Aorta (tissue), 5 donors: ENCODE results near the gene IFIH1. TPM values are rescaled to one million over a fixed set of nuclear protein-coding genes. Genes with fewer than 3 reads are reported as not detected.

Source experiments
- ATAC-seq: fragments of 200-7000 bp; cut with Tn5 transposase; one replicate; pipeline ENCODE4 v1.9.1; 2022; ENCODE audit warnings: moderate library complexity; ENCODE audit not compliant: low FRiP score
- DNase-seq, 2 donors: peaks; one replicate each; pipeline ENCODE4 v3.0.0-alpha.2; 2020
- H3K27ac ChIP-seq, 2 donors: one replicate each; pipeline ENCODE4 v1.5.1; 2013; ENCODE audit warnings: low read length in 2 of 2, mild to moderate bottlenecking in 2 of 2, moderate library complexity in 2 of 2, control low read depth in 1 of 2, inconsistent platforms in 1 of 2, low read depth in 1 of 2
- H3K27me3 ChIP-seq, 2 donors: one replicate each; pipeline ENCODE4 v1.6.1; 2013; ENCODE audit warnings: control low read depth in 1 of 2, low read length in 1 of 2, mild to moderate bottlenecking in 1 of 2, moderate library complexity in 1 of 2; ENCODE audit not compliant: insufficient read depth in 2 of 2, control insufficient read depth in 1 of 2
- H3K36me3 ChIP-seq, 2 donors: one replicate each; pipeline ENCODE4 v1.6.1; 2013; ENCODE audit warnings: control low read depth in 1 of 2, low read length in 1 of 2, mild to moderate bottlenecking in 1 of 2; ENCODE audit not compliant: insufficient read depth in 2 of 2, control insufficient read depth in 1 of 2
- H3K4me1 ChIP-seq, 2 donors: one replicate each; pipeline ENCODE4 v1.6.1; 2013; ENCODE audit warnings: low read length in 2 of 2, control low read depth in 1 of 2, mild to moderate bottlenecking in 1 of 2, moderate library complexity in 1 of 2; ENCODE audit not compliant: insufficient read depth in 2 of 2, control insufficient read depth in 1 of 2
- H3K4me3 ChIP-seq, 2 donors: one replicate each; pipeline ENCODE4 v1.5.1; 2013; ENCODE audit warnings: low read length in 2 of 2, control low read depth in 1 of 2, mild to moderate bottlenecking in 1 of 2
- H3K9me3 ChIP-seq: one replicate; pipeline ENCODE4 v1.6.1; 2013; ENCODE audit warnings: mild to moderate bottlenecking, low read length; ENCODE audit not compliant: control insufficient read depth
- WGBS, 2 donors: extraction: QIAGEN DNeasy Blood & Tissue Kit; methylation state at CpG; one replicate each; pipeline ENCODE4 v1.1.7; 2013; 5-methylcytosine and 5-hydroxymethylcytosine counted together
- intact Hi-C, 2 donors: fragments of 100-400 bp; cut with DNase I; formaldehyde crosslinking; loops; one replicate each; pipeline versions ENCODE4 v1.14.2 to v1.15.0; 2022
- polyA plus RNA-seq, 2 donors: library from polyadenylated mRNA; stranded (reverse); fragments of 200-250 nt; gene quantifications; one replicate each; pipeline ENCODE4 v1.2.3, GENCODE V29; 2013
- total RNA-seq, 2 donors: library from RNA; stranded (reverse); fragmentation: NEBNext Ultra II Directional; extraction: Animal tissue kit (Norgen Biotek cat#: 25700); gene quantifications; one replicate each; pipeline ENCODE4 v1.2.1, GENCODE V29; 2021
- donor health status: healthy with polysubstance abuse.
- donor health status: Bipolar disorder and iron deficiency.
- donor health status: DM: no; HTN: no; CAD: no.
- donor health status: DM: no; HTN: no; CAD: no.
- donor health status: DM: yes; HTN: yes; CAD: no.

Gene IFIH1
- total and polyA plus RNA-seq, 4 donors = 6.5 to 22.1 (median 12.6) TPM

- DNase-seq (no peak), ATAC-seq (no peak)
- WGBS, 2 donors = 84 to 90% methylated on average over 2 of the region's 2 CpGs
- Histone ChIP-seq H3K4me1 (no peaks in the 10 kb centered on the region), H3K27me3 (no peaks in the 10 kb centered on the region), H3K9me3 (no peaks in the 10 kb centered on the region), H3K36me3 (no peaks in the 10 kb centered on the region), H3K4me3 (no peak overlapping the region), H3K27ac (no peak overlapping the region)
- intact Hi-C loops = no loop called here
These were observed 19.4 kb upstream of the IFIH1 start for GRCh38 chr2:162337868-162338267.

- Histone ChIP-seq H3K36me3 (no peaks in the 10 kb centered on the region), H3K27me3 (no peaks in the 10 kb centered on the region), H3K4me3 (no peak overlapping the region), H3K9me3 (no peaks in the 10 kb centered on the region), H3K27ac (no peak overlapping the region), H3K4me1 (no peaks in the 10 kb centered on the region)
- ATAC-seq (peak; percentile 50), DNase-seq (no peak)
- intact Hi-C loops = no loop called here
- 48% methylated on average over 3 of the region's 3 CpGs for WGBS, 2 donors
These were observed 15.5 kb upstream of the IFIH1 start for GRCh38 chr2:162333968-162334367.

GRCh38 chr2:162330881-162331280 lies 12.4 kb upstream of the IFIH1 start:
- no peak overlapping the region for H3K27ac ChIP-seq
- H3K36me3 ChIP-seq = no peaks in the 10 kb centered on the region
- no peak for ATAC-seq
- no peaks in the 10 kb centered on the region for H3K9me3 ChIP-seq
- intact Hi-C loops = no loop called here
- WGBS, 2 donors = 86 to 89% methylated on average over 1 of the region's 1 CpG
- no peaks in the 10 kb centered on the region for H3K4me1 ChIP-seq
- no peak for DNase-seq
- no peaks in the 10 kb centered on the region for H3K27me3 ChIP-seq
- H3K4me3 ChIP-seq = no peak overlapping the region

- H3K36me3 ChIP-seq = no peaks in the 10 kb centered on the region
- no peaks in the 10 kb centered on the region for H3K9me3 ChIP-seq
- 82 to 89% methylated on average over 12 of the region's 12 CpGs for WGBS, 2 donors
- no peak overlapping the region for H3K4me3 ChIP-seq
- intact Hi-C loops = no loop called here
- no peaks in the 10 kb centered on the region for H3K4me1 ChIP-seq
- H3K27me3 ChIP-seq = no peaks in the 10 kb centered on the region
- H3K27ac ChIP-seq = no peak overlapping the region
- DNase-seq (no peak), ATAC-seq (no peak)
These were observed 10.1 kb upstream of the IFIH1 start for GRCh38 chr2:162328424-162329157.

GRCh38 chr2:162327806-162328205 lies 9.3 kb upstream of the IFIH1 start:
- 96% methylated on average over 15 of the region's 15 CpGs for WGBS, 2 donors
- no peaks in the 10 kb centered on the region for H3K27me3 ChIP-seq
- no peak overlapping the region for H3K27ac ChIP-seq
- ATAC-seq (no peak), DNase-seq (no peak)
- no peaks in the 10 kb centered on the region for H3K36me3 ChIP-seq
- H3K9me3 ChIP-seq = no peaks in the 10 kb centered on the region
- H3K4me1 ChIP-seq = no peaks in the 10 kb centered on the region
- intact Hi-C loops = no loop called here
- H3K4me3 ChIP-seq = no peak overlapping the region

GRCh38 chr2:162327134-162327769 lies 8.8 kb upstream of the IFIH1 start:
- Histone ChIP-seq H3K27me3 (no peaks in the 10 kb centered on the region), H3K4me1 (no peaks in the 10 kb centered on the region), H3K9me3 (no peaks in the 10 kb centered on the region), H3K4me3 (no peak overlapping the region), H3K36me3 (no peaks in the 10 kb centered on the region), H3K27ac (no peak overlapping the region)
- intact Hi-C loops = no loop called here
- 58 to 64% methylated on average over 5 of the region's 5 CpGs for WGBS, 2 donors
- DNase-seq = no peak
- no peak for ATAC-seq

- ATAC-seq (no peak), DNase-seq (no peak)
- 51 to 64% methylated on average over 1 of the region's 1 CpG for WGBS, 2 donors
- Histone ChIP-seq H3K4me1 (no peaks in the 10 kb centered on the region), H3K27me3 (no peaks in the 10 kb centered on the region), H3K27ac (no peak overlapping the region), H3K36me3 (no peaks in the 10 kb centered on the region), H3K9me3 (no peaks in the 10 kb centered on the region), H3K4me3 (no peak overlapping the region)
- intact Hi-C loops = no loop called here
These were observed 6.5 kb upstream of the IFIH1 start for GRCh38 chr2:162324953-162325352.

- Histone ChIP-seq H3K9me3 (no peaks in the 10 kb centered on the region), H3K4me3 (no peak overlapping the region), H3K27ac (no peak overlapping the region), H3K4me1 (peaks cover 0 to 8% of the 10 kb centered on the region in 2 donors), H3K36me3 (no peaks in the 10 kb centered on the region), H3K27me3 (no peaks in the 10 kb centered on the region)
- no peak for DNase-seq
- ATAC-seq = no peak
- intact Hi-C loops = no loop called here
- WGBS, 2 donors = 61 to 73% methylated on average over 1 of the region's 1 CpG
These were observed 2.5 kb upstream of the IFIH1 start for GRCh38 chr2:162320864-162321517.
